GM23338 (cell line): ENCODE results near the gene DNAI2. TPM values are rescaled to one million over a fixed set of nuclear protein-coding genes. Genes with fewer than 3 reads are reported as not detected.

Experiments
- ATAC-seq: fragments of 200-7000 bp; cut with Tn5 transposase; 3 replicates; pipeline ENCODE4 v1.9.1; 2020
- DNase-seq: peaks from one replicate; pipeline ENCODE4 v3.0.0-alpha.2; 2015; ENCODE audit warnings: low spot score
- H2AFZ ChIP-seq: fragments of 200-600 bp; sonication (generic); 2 replicates; pipeline ENCODE4 v1.8.0; 2016; ENCODE audit warnings: antibody characterized with exemption, mild to moderate bottlenecking, moderate library complexity
- H3F3A ChIP-seq: fragments of 200-600 bp; sonication (generic); replicated peaks from 2 replicates; pipeline ENCODE4 v1.8.0; 2017; ENCODE audit warnings: antibody characterized with exemption, mixed run types, low read depth
- H3K27ac ChIP-seq: fragments of 200-600 bp; sonication (generic); 2 replicates; pipeline ENCODE4 v1.6.1; 2016; ENCODE audit warnings: low read depth
- H3K27me3 ChIP-seq: fragments of 200-600 bp; sonication (generic); 2 replicates; pipeline ENCODE4 v1.8.0; 2016; ENCODE audit warnings: mild to moderate bottlenecking, mixed run types, moderate library complexity; ENCODE audit not compliant: insufficient read depth
- H3K36me3 ChIP-seq: fragments of 200-600 bp; sonication (generic); 2 replicates; pipeline ENCODE4 v1.8.0; 2016; ENCODE audit warnings: mild to moderate bottlenecking; ENCODE audit not compliant: insufficient read depth
- H3K4me1 ChIP-seq: fragments of 200-600 bp; sonication (generic); 2 replicates; pipeline ENCODE4 v1.8.0; 2016; ENCODE audit warnings: mild to moderate bottlenecking, moderate library complexity; ENCODE audit not compliant: insufficient read depth
- H3K4me2 ChIP-seq: fragments of 200-600 bp; sonication (generic); 2 replicates; pipeline ENCODE4 v1.7.1; 2017; ENCODE audit warnings: mixed run types
- H3K4me3 ChIP-seq: fragments of 200-600 bp; sonication (generic); 2 replicates; pipeline ENCODE4 v1.6.1; 2016; ENCODE audit warnings: mixed run types
- H3K79me2 ChIP-seq: fragments of 200-600 bp; sonication (generic); replicated peaks from 2 replicates; pipeline ENCODE4 v1.8.0; 2017; ENCODE audit warnings: mild to moderate bottlenecking; ENCODE audit not compliant: insufficient read depth
- H3K9me2 ChIP-seq: fragments of 200-600 bp; sonication (generic); 2 replicates; pipeline ENCODE4 v1.8.0; 2017; ENCODE audit not compliant: insufficient read depth
- H4K20me1 ChIP-seq: fragments of 200-600 bp; sonication (generic); replicated peaks from 2 replicates; pipeline ENCODE4 v1.8.0; 2017; ENCODE audit warnings: mild to moderate bottlenecking; ENCODE audit not compliant: insufficient read depth
- H3K27ac Mint-ChIP-seq: 2 replicates; pipeline ENCODE4 v1.8.0; 2020; ENCODE audit warnings: inconsistent platforms, mild to moderate bottlenecking, moderate library complexity, mixed read lengths
- H3K27me3 Mint-ChIP-seq: 3 replicates; pipeline ENCODE4 v1.8.0; 2022; ENCODE audit warnings: low read depth, mild to moderate bottlenecking, moderate library complexity, mixed read lengths, inconsistent platforms; ENCODE audit not compliant: insufficient read depth, poor library complexity
- H3K36me3 Mint-ChIP-seq: 3 replicates; pipeline ENCODE4 v1.8.0; 2021; ENCODE audit warnings: low read depth, mild to moderate bottlenecking, inconsistent platforms, moderate library complexity, mixed read lengths
- H3K4me1 Mint-ChIP-seq: 3 replicates; pipeline ENCODE4 v1.8.0; 2020; ENCODE audit warnings: mild to moderate bottlenecking, inconsistent platforms, mixed read lengths
- H3K4me3 Mint-ChIP-seq: 3 replicates; pipeline ENCODE4 v1.8.0; 2021; ENCODE audit warnings: moderate library complexity, mild to moderate bottlenecking, inconsistent platforms, mixed read lengths
- H3K9me3 Mint-ChIP-seq: 3 replicates; pipeline ENCODE4 v1.8.0; 2020; ENCODE audit warnings: moderate library complexity, mild to moderate bottlenecking, inconsistent platforms, mixed read lengths
- CREB1 ChIP-seq: fragments of 250-450 bp; sonication (Bioruptor Pico); IDR thresholded peaks from 2 replicates; pipeline ENCODE4 v1.5.0; 2020; ENCODE audit warnings: low read depth, mild to moderate bottlenecking, moderate library complexity
- EZH2 ChIP-seq: fragments of 200-600 bp; sonication (generic); IDR thresholded peaks from one replicate; pipeline ENCODE4 v1.8.0; 2017; ENCODE audit warnings: antibody characterized with exemption, mild to moderate bottlenecking, low read depth; ENCODE audit not compliant: unreplicated experiment
- EZH2phosphoT487 ChIP-seq: fragments of 200-600 bp; sonication (generic); IDR thresholded peaks from one replicate; pipeline ENCODE4 v1.8.1; 2018; ENCODE audit warnings: antibody characterized with exemption; ENCODE audit not compliant: unreplicated experiment
- JUNB ChIP-seq: IDR thresholded peaks from one replicate; pipeline ENCODE4 v1.6.1; 2016; ENCODE audit warnings: antibody characterized with exemption; ENCODE audit not compliant: unreplicated experiment
- NANOG ChIP-seq: IDR thresholded peaks from 2 replicates; pipeline ENCODE4 v1.6.1; 2016; ENCODE audit warnings: antibody characterized with exemption, borderline replicate concordance
- POLR2AphosphoS5 ChIP-seq: IDR thresholded peaks from 2 replicates; pipeline ENCODE4 v1.6.1; 2016; ENCODE audit warnings: antibody characterized with exemption, low read depth
- REST ChIP-seq: IDR thresholded peaks from one replicate; pipeline ENCODE4 v1.6.1; 2018; ENCODE audit warnings: antibody characterized with exemption; ENCODE audit not compliant: unreplicated experiment
- STAT1 ChIP-seq: IDR thresholded peaks from one replicate; pipeline ENCODE4 v1.6.1; 2016; ENCODE audit warnings: antibody characterized with exemption; ENCODE audit not compliant: unreplicated experiment
- ZNF114 ChIP-seq: fragments of 250-450 bp; sonication (Bioruptor Pico); IDR thresholded peaks from 2 replicates; pipeline ENCODE4 v1.5.0; 2020; ENCODE audit warnings: mild to moderate bottlenecking, moderate library complexity
- ZNF331 ChIP-seq: fragments of 250-450 bp; sonication (Bioruptor Pico); IDR thresholded peaks from 2 replicates; pipeline ENCODE4 v1.5.0; 2020; ENCODE audit warnings: low read depth, mild to moderate bottlenecking, moderate library complexity
- ZNF462 ChIP-seq: fragments of 250-450 bp; sonication (Bioruptor Pico); IDR thresholded peaks from 2 replicates; pipeline ENCODE4 v1.5.0; 2020; ENCODE audit warnings: mild to moderate bottlenecking, moderate library complexity
- polyA plus RNA-seq: library from polyadenylated mRNA; unstranded; fragments of >200 nt; fragmentation: Nextera tagmentation; extraction: Ambion mirVana; gene quantifications from 2 replicates; pipeline ENCODE4 v1.2.1, GENCODE V29; 2016
- total RNA-seq: library from RNA; depleted of rRNA; stranded (reverse); fragments of >200 nt; shearing (Covaris generic); gene quantifications from 2 replicates; pipeline ENCODE4 v1.2.3, GENCODE V29; 2014

DNAI2 gene
- total and polyA plus RNA-seq, 2 experiments from 2014 or later: 0.21 TPM; not detected in 1

- Histone ChIP-seq H3K9me2 (no peaks in the 10 kb centered on the region), H3K4me1 (no peaks in the 10 kb centered on the region), H3K79me2 (no peaks in the 10 kb centered on the region), H3K4me3 (no peak overlapping the region), H3K4me2 (no peak overlapping the region), H3K36me3 (no peaks in the 10 kb centered on the region), H3K27me3 (peaks cover 21% of the 10 kb centered on the region), H3K27ac (no peak overlapping the region), H4K20me1 (no peaks in the 10 kb centered on the region), H3F3A (no peaks in the 10 kb centered on the region), H2AFZ (no peak overlapping the region)
- ATAC-seq: no peak
- no peak for DNase-seq
- H3K36me3 Mint-ChIP-seq: no peaks in the 10 kb centered on the region
- TF ChIP-seq EZH2: no peak
- TF ChIP-seq EZH2phosphoT487: no peak
- no peak for TF ChIP-seq CREB1 (CRISPR knock-in tag)
- TF ChIP-seq NANOG: no peak
- TF ChIP-seq JUNB: no peak
- TF ChIP-seq ZNF331 (CRISPR knock-in tag): no peak
- TF ChIP-seq ZNF114: no peak
- no peak for TF ChIP-seq REST
- TF ChIP-seq POLR2AphosphoS5: no peak
- TF ChIP-seq STAT1: no peak
- no peak for TF ChIP-seq ZNF462 (CRISPR knock-in tag)
- H3K27ac Mint-ChIP-seq: no peak overlapping the region
- H3K9me3 Mint-ChIP-seq: no peaks in the 10 kb centered on the region
- H3K4me3 Mint-ChIP-seq: no peak overlapping the region
- H3K27me3 Mint-ChIP-seq: peaks cover 25% of the 10 kb centered on the region
- peaks cover under 1% of the 10 kb centered on the region; the same call in 1 of the 3 replicates for H3K4me1 Mint-ChIP-seq
Measured at GRCh38 chr17:74347646-74348045, 73.6 kb downstream of the DNAI2 start.
